Neural cell (in vitro differentiated cells): Measurements from ENCODE around the gene ASCL5.

Experiments
- CTCF ChIP-seq: fragments of 450-650 bp; IDR thresholded peaks from 2 replicates; pipeline ENCODE4 v1.5.1; 2014; ENCODE audit warnings: antibody characterized with exemption, mild to moderate bottlenecking, moderate library complexity; ENCODE audit not compliant: poor library complexity, severe bottlenecking
- EP300 ChIP-seq: fragments of 450-650 bp; conservative IDR thresholded peaks from 2 replicates; pipeline ENCODE4 v1.6.1; 2014; ENCODE audit warnings: antibody characterized with exemption, mild to moderate bottlenecking, moderate library complexity; ENCODE audit not compliant: poor library complexity, severe bottlenecking
- EZH2 ChIP-seq: fragments of 200-600, 300-800 bp; shearing (Covaris generic), sonication (generic); IDR thresholded peaks from 2 replicates; pipeline ENCODE4 v1.6.1; 2014; ENCODE audit warnings: antibody characterized with exemption, low read length, borderline replicate concordance, mild to moderate bottlenecking; ENCODE audit not compliant: insufficient read depth, poor library complexity, severe bottlenecking
- MXI1 ChIP-seq: fragments of 450-650 bp; conservative IDR thresholded peaks from 2 replicates; pipeline ENCODE4 v1.6.1; 2014; ENCODE audit warnings: antibody characterized with exemption, mild to moderate bottlenecking; ENCODE audit not compliant: poor library complexity, severe bottlenecking
- POLR2AphosphoS5 ChIP-seq: IDR thresholded peaks from 2 replicates; pipeline ENCODE4 v1.6.1; 2012
- RAD21 ChIP-seq: fragments of 450-650 bp; conservative IDR thresholded peaks from 2 replicates; pipeline ENCODE4 v1.6.1; 2014; ENCODE audit warnings: antibody characterized with exemption, mild to moderate bottlenecking, moderate library complexity
- REST ChIP-seq: IDR thresholded peaks from 2 replicates; pipeline ENCODE4 v1.6.1; 2012; ENCODE audit warnings: borderline replicate concordance
- SMC3 ChIP-seq: fragments of 450-650 bp; conservative IDR thresholded peaks from 2 replicates; pipeline ENCODE4 v1.6.1; 2014; ENCODE audit warnings: antibody characterized with exemption, mild to moderate bottlenecking, moderate library complexity; ENCODE audit not compliant: poor library complexity
- TAF1 ChIP-seq: IDR thresholded peaks from 2 replicates; pipeline ENCODE4 v1.6.1; 2012; ENCODE audit warnings: low read depth

- TF ChIP-seq SMC3 (no peak), CTCF (no peak), MXI1 (no peak), POLR2AphosphoS5 (no peak), EZH2 (no peak), RAD21 (no peak), REST (no peak), EP300 (no peak), TAF1 (no peak)
Observed at GRCh38 chr1:201140235-201140940, 13.4 kb upstream of the ASCL5 start.
